Spleen (tissue), 11 donors: Measurements from ENCODE around the gene TTC29. TPM values are rescaled to one million over a fixed set of nuclear protein-coding genes. Genes with fewer than 3 reads are reported as not detected.
"Not testable (repeated sequence)": the region's sequence is repeated elsewhere in the genome, so short reads cannot be mapped to it uniquely, and the experiment has no call there.

Experiments
- DNase-seq: peaks from one replicate; pipeline ENCODE4 v3.0.0-alpha.2; 2020
- H3K27ac ChIP-seq, 8 donors: fragments of 200-600 bp; sonication (generic) in 7 of 8; 1 replicate in 4 of 8; 2 replicates in 4 of 8; pipeline versions ENCODE4 v1.5.0 to v1.8.0; 2016 to 2021; ENCODE audit warnings: inconsistent platforms in 4 of 8, mild to moderate bottlenecking in 4 of 8, moderate library complexity in 1 of 8
- H3K27me3 ChIP-seq, 7 donors: fragments of 200-600 bp; sonication (generic) in 6 of 7; replicated peaks in 1 of 7; 1 replicate in 4 of 7; 2 replicates in 3 of 7; pipeline versions ENCODE4 v1.5.0 to v1.8.0; 2016 to 2021; ENCODE audit warnings: inconsistent platforms in 3 of 7, mild to moderate bottlenecking in 1 of 7
- H3K36me3 ChIP-seq, 6 donors: fragments of 200-600 bp; sonication (generic) in 5 of 6; 1 replicate in 4 of 6; 2 replicates in 2 of 6; pipeline versions ENCODE4 v1.5.0 to v1.8.0; 2016 to 2021; ENCODE audit warnings: inconsistent platforms in 2 of 6
- H3K4me1 ChIP-seq, 6 donors: fragments of 200-600 bp; sonication (generic) in 5 of 6; 1 replicate in 3 of 6; 2 replicates in 3 of 6; pipeline versions ENCODE4 v1.5.0 to v1.8.0; 2016 to 2021; ENCODE audit warnings: inconsistent platforms in 3 of 6
- H3K4me3 ChIP-seq, 8 donors: fragments of 200-600 bp; sonication (generic) in 7 of 8; 1 replicate in 4 of 8; 2 replicates in 4 of 8; pipeline versions ENCODE4 v1.5.0 to v1.8.0; 2016 to 2021; ENCODE audit warnings: inconsistent platforms in 4 of 8, mild to moderate bottlenecking in 4 of 8, moderate library complexity in 2 of 8
- H3K9me3 ChIP-seq, 8 donors: fragments of 200-600 bp; sonication (generic) in 7 of 8; 1 replicate in 4 of 8; 2 replicates in 4 of 8; pipeline versions ENCODE4 v1.5.0 to v1.8.0; 2016 to 2021; ENCODE audit warnings: inconsistent platforms in 4 of 8
- CTCF ChIP-seq, 11 experiments: fragments of 200-600 bp in 7 of 11; fragments of 450-650 bp in 4 of 11; sonication (generic) in 4 of 11; IDR thresholded peaks in 8 of 11; conservative IDR thresholded peaks in 3 of 11; 1 replicate in 7 of 11; 2 replicates in 4 of 11; pipeline versions ENCODE4 v1.4.0 to v1.8.0; 2016 to 2021; ENCODE audit warnings: antibody characterized with exemption in 11 of 11, inconsistent platforms in 4 of 11, mild to moderate bottlenecking in 1 of 11
- POLR2A ChIP-seq, 3 donors: fragments of 450-650 bp; IDR thresholded peaks; one replicate each; pipeline ENCODE4 v1.5.1; 2017; ENCODE audit warnings: antibody characterized with exemption in 3 of 3, mild to moderate bottlenecking in 1 of 3
- POLR2AphosphoS5 ChIP-seq, 3 donors: sonication (generic); formaldehyde crosslinking; IDR thresholded peaks; one replicate each; pipeline ENCODE4 v1.5.1; 2017; ENCODE audit warnings: antibody characterized with exemption in 3 of 3
- WGBS, 5 donors: extraction: QIAGEN DNeasy Blood & Tissue Kit in 3 of 5; methylation state at CpG; one replicate each; pipeline versions ENCODE4 v1.1.5 to v1.1.7; 2013 to 2018; 5-methylcytosine and 5-hydroxymethylcytosine counted together
- intact Hi-C: fragments of 100-400 bp; cut with DNase I; formaldehyde crosslinking; loops from one replicate; pipeline ENCODE4 v1.15.0; 2023; ENCODE audit warnings: low total_unique reads
- polyA plus RNA-seq, 3 donors: library from polyadenylated mRNA; stranded (reverse); fragments of 200-250 nt; gene quantifications; one replicate each; pipeline ENCODE4 v1.2.1, GENCODE V29; 2013
- total RNA-seq, 7 donors: library from RNA; depleted of rRNA in 3 of 7; stranded (reverse); fragments of >200 nt in 3 of 7; fragmentation: NEBNext Ultra II Directional in 4 of 7; extraction: Animal tissue kit (Norgen Biotek cat#: 25700) in 4 of 7; gene quantifications; one replicate each; pipeline versions ENCODE4 v1.1.0 to v1.2.1, GENCODE V29; 2016 to 2021
- donor health status: healthy with polysubstance abuse.
- donor health status: DM: no; HTN: no; CAD: no; lungs with moderate emphysema.
- donor health status: DM: no; HTN: no; CAD: no.
- donor health status: Bipolar disorder and iron deficiency.
- donor health status: healthy.
- donor health status: DM: no; HTN: no; CAD: no.
- donor health status: DM: yes; HTN: yes; CAD: no.

TTC29 gene
- total and polyA plus RNA-seq, 10 donors = 0.08 TPM; not detected in 9

DNA sequence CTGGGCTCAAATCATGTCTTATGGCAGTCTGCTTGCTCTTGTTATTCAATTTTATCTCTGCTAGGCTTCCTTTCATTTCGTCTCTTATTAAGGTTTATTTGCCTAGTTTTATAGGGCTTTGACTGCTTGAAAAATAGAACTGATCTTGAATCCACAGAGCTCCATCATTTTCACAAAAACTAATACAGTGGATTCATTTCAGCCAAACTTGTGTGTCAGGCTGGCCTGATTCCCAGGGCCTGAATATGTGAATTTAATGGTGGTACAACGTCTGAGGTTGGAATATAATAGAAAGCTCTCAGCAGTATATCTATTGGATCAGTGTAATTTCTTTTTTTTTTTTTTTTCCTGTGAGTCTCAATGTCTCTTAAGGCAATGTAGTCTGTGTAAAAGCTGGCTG lies 183.6 kb downstream of the TTC29 start:
- intact Hi-C loops = no loop called here
- Histone ChIP-seq H3K36me3 (no peaks in the 10 kb centered on the region), H3K27me3 (no peaks in the 10 kb centered on the region), H3K4me3 (no peak overlapping the region), H3K9me3 (peaks cover 0 to 32% (median 13%) of the 10 kb centered on the region in 8 donors), H3K4me1 (no peaks in the 10 kb centered on the region), H3K27ac (no peak overlapping the region)
- 66 to 78% (median 73%) methylated on average over 2 of the region's 2 CpGs for WGBS, 5 donors
- no peak for TF ChIP-seq POLR2A (IDR thresholded peaks at IDR 0.05)
- TF ChIP-seq POLR2AphosphoS5 (IDR thresholded peaks at IDR 0.05) = no peak
- no peak for TF ChIP-seq CTCF (IDR thresholded peaks at IDR 0.05 in 8 of 11, conservative IDR thresholded peaks at IDR 0.05 in 3 of 11)
- no peak for DNase-seq

- Histone ChIP-seq H3K27me3 (peaks cover 0 to 5% (median 0%) of the 10 kb centered on the region in 7 donors), H3K4me1 (no peaks in the 10 kb centered on the region), H3K4me3 (no peak overlapping the region), H3K27ac (no peak overlapping the region), H3K36me3 (no peaks in the 10 kb centered on the region), H3K9me3 (peaks cover 0 to under 1% (median 0%) of the 10 kb centered on the region in 8 donors)
- TF ChIP-seq POLR2A (IDR thresholded peaks at IDR 0.05) (no peak), CTCF (IDR thresholded peaks at IDR 0.05 in 8 of 11, conservative IDR thresholded peaks at IDR 0.05 in 3 of 11) (no peak), POLR2AphosphoS5 (IDR thresholded peaks at IDR 0.05) (no peak)
- intact Hi-C loops = no loop called here
- DNase-seq = no peak
- 51 to 63% (median 60%) methylated on average over 2 of the region's 2 CpGs for WGBS, 5 donors
These were observed 203.2 kb downstream of the TTC29 start for GRCh38 chr4:146742416-146742815.

- no peak for TF ChIP-seq CTCF (IDR thresholded peaks at IDR 0.05 in 8 of 11, conservative IDR thresholded peaks at IDR 0.05 in 3 of 11)
- intact Hi-C loops = no loop called here
- Histone ChIP-seq H3K36me3 (no peaks in the 10 kb centered on the region), H3K9me3 (no peaks in the 10 kb centered on the region), H3K4me3 (no peak overlapping the region), H3K4me1 (no peaks in the 10 kb centered on the region), H3K27me3 (no peaks in the 10 kb centered on the region), H3K27ac (no peak overlapping the region)
- WGBS, 5 donors = 70 to 85% (median 76%) methylated on average over 3 of the region's 3 CpGs
- DNase-seq = no peak
These were observed 206.5 kb downstream of the TTC29 start for GRCh38 chr4:146739182-146739581.

DNA sequence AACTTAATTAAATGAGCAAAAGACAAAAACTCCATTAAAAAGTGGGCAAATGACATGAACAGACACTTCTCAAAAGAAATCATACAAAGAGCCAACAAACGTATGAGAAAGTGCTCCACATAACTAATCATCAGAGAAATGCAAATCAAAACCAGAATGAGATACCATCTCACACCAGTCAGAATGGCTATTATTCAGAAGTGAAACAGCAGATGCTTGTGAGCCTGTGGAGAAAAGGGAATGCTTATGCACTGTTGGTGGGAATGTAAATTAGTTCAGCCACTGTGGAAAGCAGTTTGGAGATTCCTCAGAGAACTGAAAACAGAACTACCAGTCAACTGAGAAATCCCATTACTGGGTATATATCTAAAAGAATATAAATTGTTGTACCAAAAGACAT lies 222.1 kb downstream of the TTC29 start:
- intact Hi-C loops, H3K36me3 ChIP-seq, H3K4me3 ChIP-seq, H3K27me3 ChIP-seq, H3K4me1 ChIP-seq, H3K27ac ChIP-seq, DNase-seq, H3K9me3 ChIP-seq: not testable (repeated sequence)
- 38 to 49% (median 46%) methylated on average over 1 of the region's 1 CpG for WGBS, 5 donors

DNA sequence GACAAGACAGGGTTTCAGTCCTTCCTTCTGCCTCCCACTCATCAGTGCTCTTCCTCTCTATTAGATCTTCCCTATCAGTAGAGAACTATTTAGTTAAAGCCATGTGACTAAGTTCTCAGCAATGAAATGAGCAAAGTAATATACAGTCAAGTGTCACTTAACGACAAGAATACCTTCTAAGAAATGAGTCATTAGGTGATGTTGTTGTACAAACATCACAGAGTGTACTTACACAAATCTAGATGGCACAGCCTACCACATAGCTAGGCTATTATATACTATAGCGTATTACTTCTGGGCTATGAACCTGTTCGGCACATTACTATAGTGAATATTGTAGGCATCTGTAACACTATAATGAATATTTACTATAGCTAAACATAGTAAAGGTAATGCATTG lies 235.7 kb downstream of the TTC29 start:
- Histone ChIP-seq H3K4me3 (no peak overlapping the region), H3K36me3 (no peaks in the 10 kb centered on the region), H3K4me1 (no peaks in the 10 kb centered on the region), H3K27me3 (no peaks in the 10 kb centered on the region), H3K9me3 (no peaks in the 10 kb centered on the region), H3K27ac (no peak overlapping the region)
- DNase-seq = no peak
- intact Hi-C loops = no loop called here
- no peak for TF ChIP-seq POLR2AphosphoS5 (IDR thresholded peaks at IDR 0.05)
- no peak for TF ChIP-seq CTCF (IDR thresholded peaks at IDR 0.05 in 8 of 11, conservative IDR thresholded peaks at IDR 0.05 in 3 of 11)
- no peak for TF ChIP-seq POLR2A (IDR thresholded peaks at IDR 0.05)
- WGBS, 5 donors = 84 to 95% (median 88%) methylated on average over 3 of the region's 3 CpGs
